Ascending aorta (tissue), 2 donors: ENCODE data around the gene SMPX. TPM values are rescaled to one million over a fixed set of nuclear protein-coding genes. Genes with fewer than 3 reads are reported as not detected.

Experiments
- DNase-seq, 2 donors: peaks; one replicate each; pipeline ENCODE4 v3.0.0-alpha.2; 2019; ENCODE audit warnings: low spot score in 2 of 2
- H3K27ac ChIP-seq, 2 donors: fragments of 200-600 bp; sonication (generic); one replicate each; pipeline ENCODE4 v1.5.1; 2016 to 2017; ENCODE audit warnings: mild to moderate bottlenecking in 1 of 2
- H3K27me3 ChIP-seq: fragments of 200-600 bp; sonication (generic); one replicate; pipeline ENCODE4 v1.5.1; 2017
- H3K36me3 ChIP-seq, 2 donors: fragments of 200-600 bp; sonication (generic); one replicate each; pipeline ENCODE4 v1.5.1; 2016
- H3K4me1 ChIP-seq, 2 donors: fragments of 200-600 bp; sonication (generic); one replicate each; pipeline ENCODE4 v1.5.1; 2016 to 2017; ENCODE audit warnings: mild to moderate bottlenecking in 1 of 2
- H3K4me3 ChIP-seq, 2 donors: fragments of 200-600 bp; sonication (generic); one replicate each; pipeline ENCODE4 v1.5.1; 2016 to 2017; ENCODE audit warnings: mild to moderate bottlenecking in 1 of 2
- H3K9me3 ChIP-seq, 2 donors: fragments of 200-600 bp; sonication (generic); one replicate each; pipeline ENCODE4 v1.5.1; 2016
- intact Hi-C: fragments of 100-400 bp; cut with DNase I; formaldehyde crosslinking; loops from one replicate; pipeline ENCODE4 v1.15.1; 2023
- total RNA-seq: library from RNA; depleted of rRNA; stranded (reverse); fragments of >200 nt; gene quantifications from one replicate; pipeline ENCODE4 v1.1.0, GENCODE V29; 2016
- TF ChIP-seq, protein P1 (sequence below), 3 experiments: fragments of 200-600 bp in 2 of 3; fragments of 450-650 bp in 1 of 3; sonication (generic) in 2 of 3; IDR thresholded peaks; one replicate each; pipeline ENCODE4 v1.5.1; 2016 to 2019; ENCODE audit warnings: antibody characterized with exemption in 3 of 3, mild to moderate bottlenecking in 1 of 3, moderate library complexity in 1 of 3

Gene SMPX
- total RNA-seq, 1 donor from 2014 or later, result not detected

- DNase-seq, result no peak
- Histone ChIP-seq H3K4me1 (no peaks in the 10 kb centered on the region), H3K27ac (no peak overlapping the region), H3K27me3 (no peaks in the 10 kb centered on the region), H3K9me3 (no peaks in the 10 kb centered on the region), H3K4me3 (no peak overlapping the region), H3K36me3 (no peaks in the 10 kb centered on the region)
- TF ChIP-seq, protein P1, sequence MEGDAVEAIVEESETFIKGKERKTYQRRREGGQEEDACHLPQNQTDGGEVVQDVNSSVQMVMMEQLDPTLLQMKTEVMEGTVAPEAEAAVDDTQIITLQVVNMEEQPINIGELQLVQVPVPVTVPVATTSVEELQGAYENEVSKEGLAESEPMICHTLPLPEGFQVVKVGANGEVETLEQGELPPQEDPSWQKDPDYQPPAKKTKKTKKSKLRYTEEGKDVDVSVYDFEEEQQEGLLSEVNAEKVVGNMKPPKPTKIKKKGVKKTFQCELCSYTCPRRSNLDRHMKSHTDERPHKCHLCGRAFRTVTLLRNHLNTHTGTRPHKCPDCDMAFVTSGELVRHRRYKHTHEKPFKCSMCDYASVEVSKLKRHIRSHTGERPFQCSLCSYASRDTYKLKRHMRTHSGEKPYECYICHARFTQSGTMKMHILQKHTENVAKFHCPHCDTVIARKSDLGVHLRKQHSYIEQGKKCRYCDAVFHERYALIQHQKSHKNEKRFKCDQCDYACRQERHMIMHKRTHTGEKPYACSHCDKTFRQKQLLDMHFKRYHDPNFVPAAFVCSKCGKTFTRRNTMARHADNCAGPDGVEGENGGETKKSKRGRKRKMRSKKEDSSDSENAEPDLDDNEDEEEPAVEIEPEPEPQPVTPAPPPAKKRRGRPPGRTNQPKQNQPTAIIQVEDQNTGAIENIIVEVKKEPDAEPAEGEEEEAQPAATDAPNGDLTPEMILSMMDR (IDR thresholded peaks at IDR 0.05), result no peak
- intact Hi-C loops, result no loop called here
Observed at GRCh38 chrX:21718575-21718974, 39.3 kb downstream of the SMPX start.

GRCh38 chrX:21717802-21718201 lies 40.1 kb downstream of the SMPX start:
- DNase-seq, result no peak
- H3K9me3 ChIP-seq, result no peaks in the 10 kb centered on the region
- H3K27ac ChIP-seq, result no peak overlapping the region
- H3K4me3 ChIP-seq, result no peak overlapping the region
- intact Hi-C loops, result no loop called here
- no peaks in the 10 kb centered on the region for H3K4me1 ChIP-seq
- H3K36me3 ChIP-seq, result no peaks in the 10 kb centered on the region
- TF ChIP-seq, protein P1 (IDR thresholded peaks at IDR 0.05), result no peak
- no peaks in the 10 kb centered on the region for H3K27me3 ChIP-seq

DNA sequence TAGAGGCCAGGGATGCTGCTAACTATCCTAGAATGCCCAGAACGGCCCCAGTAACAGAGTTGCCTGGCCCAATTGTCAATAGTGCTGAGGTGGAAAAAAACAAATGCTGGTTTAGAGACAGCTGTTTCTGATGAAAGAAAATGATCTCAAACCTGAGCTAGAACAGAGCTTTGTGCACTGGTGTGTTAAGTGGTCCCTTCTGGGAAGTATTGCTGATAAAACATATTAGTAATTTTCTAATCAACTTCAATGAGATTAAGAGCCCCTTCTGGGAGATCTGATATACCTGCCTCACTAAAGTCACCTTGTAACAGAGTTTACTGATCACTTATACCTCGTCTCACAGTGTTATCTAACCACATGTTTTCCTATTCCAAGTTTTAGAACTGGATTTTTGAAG lies 42.1 kb downstream of the SMPX start:
- TF ChIP-seq, protein P1 (IDR thresholded peaks at IDR 0.05), result no peak
- Histone ChIP-seq H3K4me1 (no peaks in the 10 kb centered on the region), H3K27ac (no peak overlapping the region), H3K4me3 (no peak overlapping the region), H3K27me3 (no peaks in the 10 kb centered on the region), H3K9me3 (no peaks in the 10 kb centered on the region), H3K36me3 (no peaks in the 10 kb centered on the region)
- DNase-seq, result no peak
- intact Hi-C loops, result no loop called here

DNA sequence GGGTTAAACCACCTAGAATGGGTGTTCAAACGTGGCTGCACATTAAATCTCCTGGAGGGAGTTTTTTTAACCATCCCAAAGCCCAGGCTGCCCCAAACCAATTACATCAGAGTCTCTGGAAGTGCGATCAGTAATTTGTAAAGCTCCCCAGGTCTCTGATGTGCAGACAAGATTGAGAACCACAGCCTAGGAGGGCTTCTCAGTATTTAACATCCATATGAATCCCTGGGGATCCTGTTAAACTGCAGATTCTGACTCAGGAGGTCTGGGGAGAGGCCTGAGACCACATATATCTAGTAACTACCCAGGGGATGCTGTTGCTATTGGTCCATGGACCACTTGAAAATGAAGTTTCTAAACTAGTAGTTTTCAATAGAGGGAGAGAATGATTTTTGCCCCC lies 42.6 kb downstream of the SMPX start:
- TF ChIP-seq, protein P1 (IDR thresholded peaks at IDR 0.05), result no peak
- Histone ChIP-seq H3K9me3 (no peaks in the 10 kb centered on the region), H3K27ac (no peak overlapping the region), H3K36me3 (no peaks in the 10 kb centered on the region), H3K27me3 (no peaks in the 10 kb centered on the region), H3K4me1 (no peaks in the 10 kb centered on the region), H3K4me3 (no peak overlapping the region)
- intact Hi-C loops, result no loop called here
- DNase-seq, result no peak

- Histone ChIP-seq H3K4me3 (no peak overlapping the region), H3K9me3 (no peaks in the 10 kb centered on the region), H3K4me1 (no peaks in the 10 kb centered on the region), H3K27ac (no peak overlapping the region), H3K36me3 (no peaks in the 10 kb centered on the region), H3K27me3 (no peaks in the 10 kb centered on the region)
- intact Hi-C loops, result no loop called here
- TF ChIP-seq, protein P1 (IDR thresholded peaks at IDR 0.05), result no peak
- no peak for DNase-seq
Observed at GRCh38 chrX:21711848-21712197, 46.1 kb downstream of the SMPX start.

DNA sequence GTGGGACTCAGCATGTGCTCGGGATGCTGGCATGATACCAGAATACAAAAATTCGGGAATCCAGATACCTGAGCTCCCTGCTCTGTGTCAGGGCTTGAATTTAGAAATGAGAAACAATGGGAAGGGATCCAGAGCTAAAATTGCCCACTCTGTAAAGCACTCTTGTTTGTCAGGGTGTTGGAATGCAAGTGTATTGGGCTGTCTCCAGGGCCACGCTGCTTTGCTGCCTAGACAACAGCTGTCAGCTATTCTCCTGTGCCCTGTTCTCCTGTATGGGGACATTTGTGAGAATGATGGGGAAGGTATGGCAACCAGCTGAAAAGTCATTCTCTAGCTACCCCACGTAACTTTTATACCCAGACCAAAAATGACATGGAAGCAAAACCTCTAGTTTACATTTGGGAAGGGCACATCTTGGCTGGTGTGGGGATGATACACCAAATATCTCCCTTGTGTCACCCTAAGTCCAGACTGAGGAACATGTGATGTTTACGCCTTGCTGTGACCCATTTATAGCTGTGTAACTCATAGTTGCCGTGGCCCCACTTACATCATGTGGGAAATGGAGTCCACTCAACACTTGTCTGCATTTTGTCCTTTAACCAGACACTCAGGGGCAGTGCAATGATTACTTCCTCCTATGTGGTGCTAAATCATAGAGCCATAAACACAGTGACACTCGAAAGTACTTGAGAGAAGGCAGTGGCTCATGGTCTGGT lies 46.6 kb downstream of the SMPX start:
- H3K27me3 ChIP-seq, result no peaks in the 10 kb centered on the region
- no peaks in the 10 kb centered on the region for H3K36me3 ChIP-seq
- H3K9me3 ChIP-seq, result no peaks in the 10 kb centered on the region
- H3K27ac ChIP-seq, result no peak overlapping the region
- intact Hi-C loops, result no loop called here
- TF ChIP-seq, protein P1 (IDR thresholded peaks at IDR 0.05), result no peak
- no peak for DNase-seq
- no peaks in the 10 kb centered on the region for H3K4me1 ChIP-seq
- H3K4me3 ChIP-seq, result no peak overlapping the region
